GM12872 (cell line): ENCODE data around the gene SPATA9.

ENCODE experiments used
- CTCF ChIP-seq: IDR thresholded peaks from 3 replicates; pipeline ENCODE4 v1.5.1; 2011; ENCODE audit warnings: low read depth, mild to moderate bottlenecking, low read length, moderate library complexity; ENCODE audit not compliant: insufficient read depth

Gene SPATA9

GRCh38 chr5:95610546-95610945 is 72.2 kb downstream of the SPATA9 start:
- no peak for TF ChIP-seq CTCF

GRCh38 chr5:95609711-95610110 is 73.1 kb downstream of the SPATA9 start:
- TF ChIP-seq CTCF = no peak
